GM12878 (cell line): ENCODE measurements around the gene LTB.
A peak's percentile ranks its signal among the peaks of the same experiment; 100 is the strongest.

Source experiments
- CREB1 ChIP-seq: IDR thresholded peaks from 2 replicates; pipeline ENCODE4 v1.6.1; 2012; ENCODE audit warnings: low read depth, mild to moderate bottlenecking, inconsistent platforms
- CTCF ChIP-seq, 3 experiments: IDR thresholded peaks in 2 of 3; conservative IDR thresholded peaks in 1 of 3; 2 replicates each; pipeline ENCODE4 v1.5.1; 2011; ENCODE audit warnings: low read depth in 3 of 3, low read length in 3 of 3, mild to moderate bottlenecking in 3 of 3, control low read depth in 2 of 3, moderate library complexity in 2 of 3, inconsistent platforms in 1 of 3, mixed read lengths in 1 of 3; ENCODE audit not compliant: control insufficient read depth in 2 of 3, insufficient read depth in 1 of 3; ENCODE audit errors: extremely low read depth in 1 of 3
- FOS ChIP-seq: IDR thresholded peaks from 3 replicates; pipeline ENCODE4 v1.6.1; 2011; ENCODE audit warnings: borderline replicate concordance; ENCODE audit not compliant: insufficient read length; ENCODE audit errors: extremely low read depth
- POLR2AphosphoS5 ChIP-seq: IDR thresholded peaks from 2 replicates; pipeline ENCODE4 v1.6.1; 2011; ENCODE audit warnings: mild to moderate bottlenecking, low read length, inconsistent platforms
- RFX5 ChIP-seq: IDR thresholded peaks from 2 replicates; pipeline ENCODE4 v1.6.1; 2011; ENCODE audit warnings: low read depth, low read length, improper control_type of control experiment
- YY1 ChIP-seq: IDR thresholded peaks from 2 replicates; pipeline ENCODE4 v1.6.1; 2011; ENCODE audit warnings: low read depth, mild to moderate bottlenecking, low read length

GRCh38 chr6:31576897-31577578 lies 5.2 kb downstream of the LTB start:
- TF ChIP-seq FOS = no peak
- TF ChIP-seq CTCF (IDR thresholded peaks at IDR 0.05 in 2 of 3, conservative IDR thresholded peaks at IDR 0.05 in 1 of 3; ENCODE audit: control insufficient read depth in 2 of 3, extremely low read depth in 1 of 3, insufficient read depth in 1 of 3, low read depth in 3 of 3, low read length in 3 of 3) = no peak
- peak; percentile 77 for TF ChIP-seq POLR2AphosphoS5
- no peak for TF ChIP-seq CREB1
- TF ChIP-seq RFX5 = no peak
- peak; percentile 47 for TF ChIP-seq YY1
